HG02571 (cell line): ENCODE results near the gene FOXP1.

Experiments
- ATAC-seq: cut with Tn5 transposase; IDR thresholded peaks from one replicate; pipeline ENCODE4 v1.9.1; 2021; ENCODE audit warnings: mild to moderate bottlenecking, moderate library complexity; ENCODE audit not compliant: unreplicated experiment

FOXP1 gene

DNA sequence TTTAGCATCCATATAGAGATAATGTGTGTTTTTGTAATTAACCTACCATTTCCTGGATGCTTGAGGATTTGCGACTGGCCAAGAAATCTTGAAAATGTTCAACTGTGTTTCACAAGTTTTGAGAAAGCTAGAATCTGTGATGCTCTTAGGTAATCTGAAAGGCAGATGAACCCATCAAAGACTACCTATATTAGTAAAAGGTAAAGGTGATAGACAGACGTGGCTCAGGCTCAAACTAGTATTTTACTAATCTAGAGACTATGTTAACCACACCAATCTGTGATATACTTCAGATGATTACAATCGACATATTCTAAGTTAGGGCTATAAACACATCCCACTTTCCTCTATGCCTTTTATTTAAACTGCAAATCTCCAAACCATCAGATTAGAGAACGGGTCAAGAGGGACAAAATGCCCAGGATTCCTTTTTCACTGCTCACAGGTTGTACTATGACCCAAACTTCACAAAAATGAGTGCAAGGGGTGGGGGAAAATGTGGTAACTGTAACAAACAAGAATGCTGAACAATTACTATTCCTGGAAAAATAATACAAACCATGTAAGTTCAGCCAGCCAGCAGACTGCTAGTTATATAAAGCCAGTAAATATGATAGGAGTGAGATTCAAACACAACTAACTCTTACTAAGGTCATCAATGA, 295.1 kb downstream of the FOXP1 start:
- ATAC-seq = no peak

GRCh38 chr3:71285086-71285485, 298.4 kb downstream of the FOXP1 start:
- no peak for ATAC-seq

GRCh38 chr3:71282976-71283375, 300.6 kb downstream of the FOXP1 start:
- no peak for ATAC-seq

- no peak for ATAC-seq
These were observed 302.2 kb downstream of the FOXP1 start for GRCh38 chr3:71281280-71281679.

DNA sequence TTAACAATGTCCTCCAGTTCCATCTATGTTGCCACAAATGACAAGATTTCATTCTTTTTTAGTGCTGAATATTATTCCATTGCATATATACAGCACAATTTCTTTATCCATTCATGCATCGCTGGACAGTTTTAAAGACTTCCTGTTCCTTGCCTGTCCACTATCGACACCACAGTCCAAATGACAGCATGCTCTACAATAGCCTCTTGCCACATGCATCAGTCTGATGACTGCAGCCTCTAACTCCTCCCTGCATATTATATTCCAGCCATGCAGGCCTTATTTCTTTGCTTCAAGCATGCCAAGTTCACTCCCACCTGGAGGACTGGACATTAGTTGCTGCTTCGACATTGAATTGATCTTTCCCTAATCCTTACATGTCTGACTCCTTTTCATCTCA, 306.2 kb downstream of the FOXP1 start:
- ATAC-seq = no peak

DNA sequence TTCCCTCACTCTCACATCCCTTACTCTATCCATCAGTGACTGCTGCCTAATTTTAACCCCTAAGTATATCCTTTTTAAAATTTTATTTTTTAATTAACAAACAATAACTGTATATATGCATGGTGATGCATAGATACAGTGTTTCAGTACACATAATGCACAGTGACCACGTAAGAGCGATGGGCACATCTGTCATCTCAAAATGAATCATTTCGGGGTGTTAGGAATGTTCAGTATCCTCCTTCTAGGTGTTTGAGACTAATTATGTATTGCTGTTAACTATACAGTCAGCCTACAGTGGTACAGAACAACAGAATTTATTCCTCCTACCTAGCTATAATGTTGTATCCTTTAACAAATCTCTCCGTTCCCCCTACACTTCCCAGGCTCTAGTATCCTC, 307.0 kb downstream of the FOXP1 start:
- ATAC-seq = no peak

- ATAC-seq = no peak
These were observed 310.1 kb downstream of the FOXP1 start for GRCh38 chr3:71273453-71273852.

- ATAC-seq = no peak
These were observed 311.9 kb downstream of the FOXP1 start for GRCh38 chr3:71271596-71271995.

- no peak for ATAC-seq
These were observed 313.6 kb downstream of the FOXP1 start for GRCh38 chr3:71269906-71270305.

DNA sequence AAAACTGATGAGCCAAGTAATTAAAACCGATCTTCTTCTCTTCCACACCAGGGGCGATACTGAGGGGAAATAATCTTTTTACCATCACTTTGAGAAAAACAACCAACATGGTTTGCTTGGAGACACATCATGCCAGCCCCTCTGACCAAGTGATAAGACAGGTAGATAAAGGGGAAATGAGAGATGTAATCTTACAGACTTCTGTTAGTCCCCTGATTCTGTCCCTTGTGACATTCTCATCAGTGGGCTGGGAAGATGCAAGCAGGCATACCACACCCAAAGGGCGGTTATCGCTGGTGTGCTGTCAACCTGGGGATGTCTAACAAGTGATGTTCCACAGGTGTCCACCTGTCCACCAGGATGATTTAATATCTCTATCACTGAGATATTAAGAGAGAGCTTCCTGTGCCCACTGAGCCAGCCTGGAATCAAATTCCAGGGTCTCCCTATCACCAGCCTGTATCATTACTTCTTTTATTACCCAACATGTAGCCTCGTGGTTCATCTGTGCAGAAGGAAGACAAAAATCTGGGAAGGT, 315.0 kb downstream of the FOXP1 start:
- ATAC-seq = no peak

DNA sequence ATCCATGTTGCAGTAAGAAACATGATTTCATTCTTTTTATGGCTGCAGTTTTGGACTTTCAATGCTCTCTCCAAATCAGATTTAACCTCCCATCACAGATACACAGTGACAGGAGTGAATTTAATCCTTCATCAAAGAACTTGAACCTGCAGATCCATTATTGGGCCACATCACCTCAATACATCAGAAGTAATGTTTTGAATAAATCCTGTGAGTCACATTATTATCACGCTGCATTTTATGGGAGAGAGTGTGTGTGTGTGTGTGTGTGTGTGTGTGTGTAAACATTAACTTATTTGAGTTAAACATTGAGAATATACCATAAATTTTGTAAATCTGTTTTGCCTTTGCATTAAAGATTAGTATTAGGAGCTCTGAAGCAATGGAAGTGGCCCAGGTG, 316.7 kb downstream of the FOXP1 start:
- ATAC-seq = no peak

DNA sequence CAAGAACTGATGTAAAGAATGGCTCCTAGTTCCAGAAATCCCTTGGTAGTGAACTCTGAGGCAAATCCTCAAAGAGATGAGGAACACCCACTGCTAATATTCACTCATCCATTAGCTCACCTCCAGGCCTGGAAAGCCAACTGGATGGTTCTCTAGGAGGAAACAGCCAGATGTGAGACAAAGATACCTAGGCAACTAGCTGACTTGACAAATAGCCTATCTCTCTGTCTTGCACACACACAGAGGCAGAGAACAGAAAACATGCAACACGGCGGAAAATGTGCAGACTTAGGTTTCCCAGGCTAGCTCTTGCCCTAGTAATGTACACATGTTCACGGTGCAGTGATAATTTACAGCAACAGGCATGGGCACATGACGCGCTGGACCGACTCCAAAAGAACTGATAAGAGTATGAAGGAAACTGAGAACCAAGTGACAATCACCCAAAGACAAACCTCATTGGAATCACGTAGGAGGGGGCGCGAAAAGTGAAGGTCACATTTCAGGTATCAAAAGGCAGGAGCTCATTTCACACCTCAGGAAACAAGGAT, 318.1 kb downstream of the FOXP1 start:
- no peak for ATAC-seq

DNA sequence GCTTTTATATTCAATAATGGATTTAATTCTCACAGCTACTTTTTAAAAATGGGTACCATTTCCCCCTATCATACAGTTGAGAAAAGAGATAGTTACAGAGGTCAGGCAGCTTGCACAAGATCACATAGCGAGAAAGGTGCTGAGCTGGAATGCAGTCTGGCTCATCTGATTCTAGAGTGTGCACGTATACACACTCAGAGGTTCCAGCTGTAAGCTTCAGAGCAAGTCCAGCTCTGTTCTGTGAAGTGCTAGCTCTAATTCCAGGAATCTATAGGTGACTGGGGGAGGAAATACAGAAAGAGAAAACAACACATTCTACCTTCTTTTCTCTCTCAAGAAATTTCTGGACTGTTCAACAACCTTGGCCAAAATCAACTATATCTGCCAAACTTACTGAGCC, 318.7 kb downstream of the FOXP1 start:
- no peak for ATAC-seq

DNA sequence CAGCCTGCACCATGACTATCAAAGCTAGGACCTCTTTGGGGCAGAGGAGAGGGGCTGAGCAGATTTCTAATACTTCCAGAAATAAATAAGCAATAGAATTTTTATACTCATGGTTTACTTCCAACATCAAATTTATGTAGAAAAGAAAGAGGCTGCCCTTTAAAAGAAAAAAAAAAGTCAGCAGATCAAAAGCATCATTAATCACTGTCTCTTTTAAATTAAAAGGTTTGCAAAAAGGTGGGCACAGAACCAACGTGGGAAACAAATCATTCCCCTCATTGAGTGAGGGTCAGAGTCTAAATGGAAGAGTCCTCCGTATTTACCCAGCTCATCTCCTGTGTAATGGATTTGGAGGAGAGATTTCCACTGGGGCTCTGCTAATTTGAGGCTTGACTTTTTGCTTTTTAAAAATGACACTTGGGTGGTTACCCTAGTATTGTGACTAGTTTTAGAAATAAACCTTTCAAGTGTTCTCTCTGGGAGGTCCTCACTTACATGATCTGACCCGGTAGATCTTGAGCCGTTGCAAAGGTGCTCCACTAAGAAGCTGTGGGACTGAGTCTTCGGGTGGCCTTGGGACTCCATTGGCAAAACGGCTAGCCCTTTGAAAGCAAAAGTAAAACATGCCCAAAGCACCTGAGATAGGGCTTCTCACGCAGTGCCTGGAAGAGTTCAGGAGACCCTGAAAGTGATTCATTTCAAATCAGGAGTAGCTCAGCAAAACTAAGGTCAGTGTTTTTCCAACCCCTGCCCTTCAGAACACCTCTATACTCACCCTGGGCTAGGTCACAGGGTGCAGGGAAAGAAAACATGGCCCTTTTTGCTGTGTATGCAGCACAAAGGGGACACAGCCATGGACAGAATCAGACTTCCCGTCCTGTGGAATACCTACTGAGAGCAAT, 320.9 kb downstream of the FOXP1 start:
- ATAC-seq = no peak

DNA sequence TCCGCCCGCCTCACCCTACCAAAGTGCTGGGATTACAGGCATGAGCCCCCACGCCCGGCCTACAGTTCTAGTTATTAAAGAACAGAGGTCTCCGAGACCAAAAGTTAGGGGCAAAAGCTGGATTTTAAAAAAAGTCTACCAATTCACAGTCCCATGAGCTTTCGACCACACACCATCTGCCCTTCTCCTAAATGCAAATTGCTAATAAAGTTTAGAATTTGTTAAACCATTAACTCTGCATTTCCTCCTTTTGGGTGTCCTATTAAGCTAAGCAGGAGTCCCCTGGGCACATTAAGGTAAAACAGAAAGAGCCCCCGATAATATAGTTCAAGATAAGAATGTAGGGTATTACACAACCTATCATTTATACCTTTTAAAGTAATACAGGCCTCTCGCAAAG, 322.7 kb downstream of the FOXP1 start:
- ATAC-seq = no peak

DNA sequence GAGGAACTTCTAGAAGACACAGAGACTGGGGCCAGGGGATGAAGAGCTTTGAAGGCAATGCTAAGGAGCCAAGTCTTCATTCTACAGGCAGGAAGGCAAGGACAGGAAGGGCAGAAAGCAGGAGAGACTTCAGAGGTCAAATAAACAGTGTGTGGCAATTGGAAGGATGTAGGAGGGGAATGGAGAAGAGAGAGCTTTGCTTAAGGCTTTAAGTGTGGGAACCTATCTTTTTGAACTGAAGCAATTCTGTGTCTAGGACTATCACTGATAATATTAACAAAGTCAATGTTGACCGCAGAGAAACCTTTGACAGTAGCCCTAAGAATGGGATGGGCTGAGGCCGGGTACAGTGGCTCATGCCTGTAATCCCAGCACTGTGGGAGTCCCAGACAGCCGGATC, 325.0 kb downstream of the FOXP1 start:
- ATAC-seq = no peak

DNA sequence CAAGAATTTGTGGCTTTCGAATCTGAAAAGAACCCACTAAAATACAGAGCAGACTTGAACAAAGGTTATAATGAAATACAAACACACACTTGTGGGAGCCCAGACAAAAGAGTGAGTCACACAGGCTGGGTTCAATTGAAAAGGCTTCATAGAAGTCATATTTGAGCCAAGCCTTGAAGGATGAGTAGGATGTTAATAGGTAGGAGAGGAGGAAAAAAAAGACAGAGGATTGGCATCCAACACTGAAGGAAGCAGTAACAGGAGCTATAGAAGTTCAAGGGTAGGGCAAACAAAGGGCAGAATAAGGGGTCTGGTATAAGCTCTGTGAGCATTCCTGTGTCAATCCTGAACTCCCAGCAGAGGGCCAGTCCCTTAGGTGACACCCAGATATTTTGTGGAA, 325.4 kb downstream of the FOXP1 start:
- no peak for ATAC-seq

- ATAC-seq = no peak
These were observed 328.0 kb downstream of the FOXP1 start for GRCh38 chr3:71255498-71255897.

DNA sequence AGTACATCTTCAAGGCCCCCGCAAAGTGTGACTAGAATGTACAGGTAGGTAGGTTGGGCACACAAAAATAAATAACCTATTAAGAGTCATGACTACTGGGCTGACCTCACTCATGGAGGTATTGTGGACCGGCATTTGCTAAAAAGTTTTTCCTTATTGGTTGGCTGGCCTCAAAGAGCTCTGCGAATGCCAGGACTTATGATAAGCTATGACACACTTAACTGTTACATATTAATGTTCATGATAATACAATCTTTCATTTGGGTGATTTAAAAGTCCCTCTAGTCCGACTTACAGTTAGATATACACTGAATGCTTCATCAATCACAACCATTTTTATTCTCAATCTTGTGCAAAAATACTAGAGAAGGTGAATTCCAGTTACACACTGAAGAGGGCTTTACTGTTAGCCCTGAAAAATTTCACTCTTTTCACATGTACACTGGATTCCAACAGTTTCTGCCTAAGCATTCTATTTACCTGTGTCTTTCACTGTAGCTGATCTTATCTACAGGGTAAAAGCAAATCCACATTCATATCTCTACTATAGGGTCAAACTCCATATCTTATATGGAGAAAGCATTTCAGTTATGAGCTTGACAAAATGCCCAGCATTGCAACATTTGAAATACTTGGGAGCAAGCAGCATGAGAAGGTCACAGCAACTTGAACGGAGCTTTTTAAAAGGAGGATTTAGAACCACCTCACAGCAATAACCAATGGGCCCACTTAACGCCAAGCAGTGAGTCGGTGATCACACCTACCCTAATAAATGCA, 329.1 kb downstream of the FOXP1 start:
- no peak for ATAC-seq

- ATAC-seq = no peak
These were observed 330.4 kb downstream of the FOXP1 start for GRCh38 chr3:71253169-71253568.

DNA sequence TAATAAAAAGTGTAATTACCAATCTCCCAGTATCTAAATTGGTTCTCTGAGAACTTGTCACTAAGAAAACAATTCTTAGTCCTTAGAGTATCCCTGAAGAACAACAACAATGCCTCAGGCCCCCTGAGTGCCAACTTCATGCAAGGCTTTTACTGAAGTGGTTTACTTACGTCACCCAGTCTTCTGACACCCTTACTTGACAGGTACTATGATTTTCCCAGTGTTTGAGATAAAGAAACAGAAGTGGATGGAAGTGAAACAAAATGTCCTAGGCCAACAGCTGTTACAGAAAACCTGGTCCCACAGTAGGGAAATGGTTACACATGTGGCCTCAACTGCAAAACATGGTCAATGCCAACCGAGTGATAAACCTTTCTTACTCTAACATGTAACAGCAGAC, 331.1 kb downstream of the FOXP1 start:
- no peak for ATAC-seq
